ENCODE results near the gene ZBTB46. TPM values are rescaled to one million over a fixed set of nuclear protein-coding genes. Genes with fewer than 3 reads are reported as not detected.
A peak's percentile ranks its signal among the peaks of the same experiment; 100 is the strongest.
"Not testable (repeated sequence)": the region's sequence is repeated elsewhere in the genome, so short reads cannot be mapped to it uniquely, and the experiment has no call there.

ZBTB46 gene
- polyA plus RNA-seq, 3 donors: 13.6 to 16.0 (median 14.5) TPM

DNA sequence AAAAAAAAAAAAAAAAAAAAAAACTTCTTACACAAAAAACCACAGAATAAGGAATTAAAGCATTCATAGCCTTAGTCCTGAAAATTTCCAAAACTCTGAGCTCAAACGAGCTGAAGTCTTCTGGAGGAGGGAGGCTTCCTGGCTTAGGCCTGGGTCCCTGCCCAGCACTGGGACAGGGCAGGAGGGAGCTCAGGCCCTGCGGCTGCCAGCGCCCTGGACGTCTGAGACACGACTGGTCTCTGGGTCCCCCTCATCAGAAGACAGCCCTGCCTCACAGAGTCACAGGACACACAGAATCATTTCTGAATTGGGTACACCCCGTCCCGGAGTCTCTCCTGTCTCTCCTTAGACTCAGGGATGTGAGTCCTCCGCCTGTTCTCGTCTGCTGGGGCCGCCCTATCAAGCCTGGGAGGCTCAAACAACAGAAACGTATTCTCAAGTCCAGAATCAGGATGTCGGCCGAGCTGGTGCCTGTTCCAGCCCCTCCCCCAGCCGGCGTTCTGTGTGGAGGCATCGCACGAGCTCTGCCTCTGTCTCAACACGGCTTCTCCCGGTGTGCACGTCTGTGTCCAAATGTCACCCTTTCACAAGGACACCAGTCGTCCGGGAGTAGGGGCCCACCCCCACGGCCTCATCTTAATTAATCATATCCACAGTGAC lies 39.4 kb downstream of the ZBTB46 start:
- DNase-seq (ENCODE audit: low read depth in 3 of 3, low spot score in 2 of 3): no peak

- no peak for DNase-seq (ENCODE audit: low read depth in 3 of 3, low spot score in 2 of 3)
Observed at GRCh38 chr20:63790572-63791168, 40.4 kb downstream of the ZBTB46 start.

DNA sequence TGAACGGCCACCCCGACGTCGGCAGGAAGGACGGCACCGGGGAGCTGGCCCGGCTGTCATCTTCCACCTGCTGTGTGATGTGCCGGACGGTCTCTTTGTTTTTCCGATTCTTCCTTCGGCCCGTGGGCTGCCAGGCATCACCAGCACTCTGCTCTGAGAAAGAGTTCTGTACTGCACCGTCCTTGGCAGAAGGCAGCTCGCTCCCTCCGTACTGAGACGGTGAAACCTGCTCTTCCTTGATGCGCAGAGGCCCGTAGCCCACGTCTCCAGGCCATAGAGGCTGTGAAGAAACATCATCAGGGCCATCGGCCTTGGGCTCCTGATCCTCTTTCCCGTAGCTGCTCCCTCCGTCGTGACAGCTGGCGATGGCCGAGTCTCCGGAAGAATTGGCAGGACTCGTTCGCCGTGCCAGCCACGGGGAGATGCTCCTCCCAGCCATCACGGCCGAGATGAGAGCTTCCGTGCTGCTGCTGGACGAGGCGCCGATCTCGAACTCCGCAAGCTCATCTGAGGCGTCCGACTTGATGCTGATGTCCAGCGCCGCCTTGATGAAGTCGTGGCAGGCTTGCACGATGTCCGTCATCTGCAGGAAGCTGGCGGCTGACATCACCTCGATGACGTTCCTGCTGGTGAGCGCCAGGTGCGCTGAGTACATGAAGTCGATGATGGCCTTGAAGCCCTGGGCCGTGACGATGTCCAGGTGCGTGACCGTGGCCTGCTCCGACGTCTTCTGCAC lies 41.1 kb downstream of the ZBTB46 start:
- DNase-seq (ENCODE audit: low read depth in 3 of 3, low spot score in 2 of 3): no peak

DNA sequence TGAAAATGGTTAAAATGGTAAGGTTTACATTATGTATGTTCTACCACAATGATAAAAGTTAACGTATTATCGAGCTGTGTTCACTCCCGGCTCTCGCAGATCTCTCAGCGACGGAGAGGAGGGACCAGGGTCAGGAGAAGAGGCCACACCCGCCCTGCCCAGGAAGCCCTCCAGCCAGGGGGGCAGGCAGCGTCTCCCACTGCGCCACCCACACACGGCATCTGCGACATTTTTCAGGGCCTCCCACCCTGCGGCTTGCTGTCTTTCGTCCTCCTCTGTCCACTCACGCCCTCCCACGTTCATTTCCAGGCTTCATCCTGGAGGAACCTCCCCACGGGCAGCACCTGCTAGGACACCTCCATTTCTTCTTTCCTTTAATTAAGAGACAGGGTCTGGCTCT lies 43.3 kb downstream of the ZBTB46 start:
- no peak for DNase-seq (ENCODE audit: low read depth in 3 of 3, low spot score in 2 of 3)

- DNase-seq (ENCODE audit: low read depth in 3 of 3, low spot score in 2 of 3): no peak
Observed at GRCh38 chr20:63787302-63787701, 43.8 kb downstream of the ZBTB46 start.

DNA sequence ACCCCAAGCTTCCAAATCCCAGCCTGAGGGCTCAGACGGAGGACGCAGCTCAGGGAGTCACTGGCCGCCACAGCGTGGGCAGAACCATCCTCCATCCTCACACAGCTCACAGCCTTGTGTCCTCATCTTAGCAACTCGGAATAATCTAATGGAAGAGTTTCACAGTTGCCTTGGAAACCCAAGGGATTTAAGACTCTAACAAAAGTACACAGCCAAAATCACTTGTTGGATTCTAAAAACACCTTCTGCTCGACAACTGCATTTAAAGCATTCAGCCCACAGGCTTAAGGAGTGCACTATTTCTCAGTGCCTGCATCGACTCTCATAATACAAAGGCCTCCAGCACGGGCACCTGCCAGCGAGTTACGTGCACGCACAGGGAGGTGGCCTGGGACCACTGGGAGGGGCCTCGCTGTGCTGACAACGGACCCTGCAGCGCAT lies 45.4 kb downstream of the ZBTB46 start:
- DNase-seq (ENCODE audit: low read depth in 3 of 3, low spot score in 2 of 3): no peak

DNA sequence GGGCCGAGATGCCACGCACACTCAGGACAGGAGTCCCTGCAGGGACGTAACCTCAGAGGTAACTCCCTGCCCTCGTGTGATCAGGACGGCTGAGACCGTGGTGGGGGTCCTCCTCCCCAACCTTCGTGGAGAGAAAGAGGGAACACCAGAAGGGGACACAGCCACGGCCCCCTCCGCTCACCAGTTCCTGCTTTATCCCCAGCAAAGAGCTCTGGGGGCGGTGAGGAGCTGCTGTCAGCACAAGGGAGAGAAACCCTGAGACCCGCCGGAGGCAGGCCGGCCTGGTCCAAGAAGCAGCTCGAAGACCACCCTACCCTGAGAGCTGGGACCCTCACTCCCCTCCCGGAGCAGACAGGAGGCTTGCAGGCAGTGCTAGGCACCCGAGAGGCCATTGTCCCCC lies 47.1 kb downstream of the ZBTB46 start:
- DNase-seq (ENCODE audit: low read depth in 3 of 3, low spot score in 2 of 3): no peak

DNA sequence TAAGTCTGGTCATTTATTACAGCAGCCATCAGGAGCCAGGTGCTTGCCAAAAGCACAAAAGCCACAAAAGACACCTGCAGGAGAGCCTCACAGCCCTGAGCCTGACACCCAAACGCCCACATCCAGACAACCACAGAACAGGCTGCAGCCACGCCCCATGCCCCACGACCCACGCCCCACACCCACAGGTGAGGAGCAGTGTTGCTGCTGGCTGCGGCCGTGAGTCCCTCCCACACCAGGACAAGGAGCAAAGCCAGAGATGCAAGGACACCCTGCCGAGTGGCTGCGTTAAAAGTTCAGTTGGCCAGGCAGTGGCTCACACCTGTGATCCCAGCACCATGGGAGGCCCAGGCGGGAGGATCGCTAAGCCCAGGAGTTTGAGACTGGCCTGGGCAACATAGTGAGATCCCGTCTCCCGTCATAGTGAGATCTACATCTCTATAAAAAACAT lies 48.5 kb downstream of the ZBTB46 start:
- DNase-seq (ENCODE audit: low read depth in 3 of 3, low spot score in 2 of 3): no peak

- no peak for DNase-seq (ENCODE audit: low read depth in 3 of 3, low spot score in 2 of 3)
Observed at GRCh38 chr20:63782051-63782471, 49.0 kb downstream of the ZBTB46 start.

- DNase-seq (ENCODE audit: low read depth in 3 of 3, low spot score in 2 of 3): no peak
Observed at GRCh38 chr20:63781181-63781580, 49.9 kb downstream of the ZBTB46 start.

- no peak for DNase-seq (ENCODE audit: low read depth in 3 of 3, low spot score in 2 of 3)
Observed at GRCh38 chr20:63778857-63779256, 52.2 kb downstream of the ZBTB46 start.

DNA sequence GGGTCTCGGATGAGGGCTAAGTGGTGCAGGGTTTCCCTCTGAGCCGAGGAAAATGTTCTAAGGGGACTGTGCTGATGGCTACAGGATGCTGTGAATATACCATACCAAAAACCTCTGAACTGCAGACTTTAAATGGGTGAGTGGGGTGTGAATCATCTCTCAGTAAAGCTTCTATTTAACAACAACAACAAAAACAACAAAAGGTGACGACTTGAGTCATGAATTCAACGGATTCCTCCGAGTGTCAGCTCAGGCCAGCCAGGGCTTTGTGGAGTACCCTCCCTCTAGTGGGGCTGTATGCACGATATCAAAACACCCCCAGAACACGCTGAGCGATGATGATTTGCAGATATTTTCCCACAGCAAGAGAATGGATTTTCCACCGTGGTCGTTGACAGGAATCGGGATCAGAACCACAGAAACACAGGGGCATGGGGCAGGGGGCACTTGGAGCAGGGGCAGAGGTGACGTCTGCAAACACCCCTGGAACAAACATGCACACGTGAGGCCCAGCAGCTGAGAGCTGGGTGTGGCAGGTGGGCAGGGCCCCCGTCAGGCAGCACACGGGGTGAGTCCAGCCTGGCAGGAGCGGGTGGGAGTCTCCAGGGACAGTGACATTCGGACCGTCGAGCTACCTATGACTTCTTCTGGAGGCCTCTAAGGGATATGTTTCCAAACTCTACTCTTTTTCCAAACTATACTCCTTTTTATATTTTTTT lies 52.9 kb downstream of the ZBTB46 start:
- DNase-seq (ENCODE audit: low read depth in 3 of 3, low spot score in 2 of 3): no peak

- no peak for DNase-seq (ENCODE audit: low read depth in 3 of 3, low spot score in 2 of 3)
Observed at GRCh38 chr20:63777614-63778013, 53.5 kb downstream of the ZBTB46 start.

DNA sequence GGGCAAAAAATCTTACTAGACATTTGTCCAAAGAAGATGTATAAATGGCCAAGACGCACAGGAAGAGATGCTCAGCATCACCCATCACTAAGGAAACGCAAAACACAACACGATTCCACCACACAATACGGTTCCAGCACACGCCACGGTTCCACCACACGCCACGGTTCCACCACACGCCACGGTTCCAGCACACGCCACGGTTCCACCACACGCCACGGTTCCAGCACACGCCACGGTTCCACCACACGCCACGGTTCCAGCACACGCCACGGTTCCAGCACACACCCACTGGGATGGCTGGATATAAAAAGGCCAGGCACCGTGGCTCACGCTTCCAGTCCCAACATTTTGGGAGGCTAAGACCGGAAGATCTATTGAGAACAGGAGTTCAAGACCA lies 54.2 kb downstream of the ZBTB46 start:
- DNase-seq (ENCODE audit: low read depth in 3 of 3, low spot score in 2 of 3): not testable (repeated sequence)

GRCh38 chr20:63775096-63775978 lies 55.7 kb downstream of the ZBTB46 start:
- peak; percentile 43 to 77 (median 67) for DNase-seq (ENCODE audit: low read depth in 3 of 3, low spot score in 2 of 3)

GRCh38 chr20:63774306-63774705 lies 56.8 kb downstream of the ZBTB46 start:
- no peak for DNase-seq (ENCODE audit: low read depth in 3 of 3, low spot score in 2 of 3)

GRCh38 chr20:63773571-63774241 lies 57.4 kb downstream of the ZBTB46 start:
- DNase-seq (ENCODE audit: low read depth in 3 of 3, low spot score in 2 of 3): no peak

DNA sequence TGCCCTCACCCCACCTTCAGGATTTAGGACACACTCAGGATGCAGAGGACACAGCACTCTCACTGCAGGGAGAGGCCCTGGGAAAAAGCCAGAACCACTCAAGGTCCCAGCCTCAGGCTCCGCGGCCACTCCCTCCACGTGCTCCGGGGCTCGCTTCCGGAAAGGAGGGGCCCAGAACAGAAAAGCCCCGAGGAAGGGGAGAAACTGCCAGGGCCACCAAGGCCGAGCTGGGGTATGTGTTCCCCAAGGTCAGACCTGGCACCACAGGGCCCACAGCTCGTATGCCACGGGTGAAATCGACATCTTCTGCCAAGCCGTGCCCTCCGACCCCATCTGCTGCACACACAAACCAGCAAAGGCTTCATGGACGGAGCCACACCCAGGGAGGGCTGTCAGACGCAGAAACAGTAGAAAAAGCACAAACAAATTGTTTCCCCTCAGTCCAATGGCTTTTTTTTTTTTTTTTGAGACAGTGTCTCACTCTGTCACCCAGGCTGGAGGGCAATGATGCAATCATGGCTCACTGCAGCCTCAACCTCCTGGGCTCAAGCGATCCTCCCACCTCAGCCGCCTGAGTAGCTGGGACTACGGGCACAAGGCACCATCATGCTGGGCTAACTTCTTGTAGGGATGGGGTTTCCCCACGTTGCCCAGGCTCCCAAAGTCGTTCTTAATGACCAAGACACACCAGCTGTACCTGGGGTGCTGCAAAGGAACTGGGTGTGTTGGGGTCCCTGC lies 58.1 kb downstream of the ZBTB46 start:
- no peak for DNase-seq (ENCODE audit: low read depth in 3 of 3, low spot score in 2 of 3)

All from right renal cortex interstitium (tissue), 3 donors.